Astrocyte of the spinal cord (primary cell): ENCODE results near the gene FKBP10.
"Not testable (repeated sequence)": the region's sequence is repeated elsewhere in the genome, so short reads cannot be mapped to it uniquely, and the experiment has no call there.

Source experiments
- DNase-seq: peaks from one replicate; pipeline ENCODE4 v3.0.0; 2011; ENCODE audit warnings: low read depth, low spot score
- H3K4me3 ChIP-seq: 2 replicates; pipeline ENCODE4 v1.5.1; 2011; ENCODE audit warnings: low read depth, mild to moderate bottlenecking, low read length, moderate library complexity
- in situ Hi-C: cut with HindIII; loops from 2 replicates; pipeline ENCODE4 v1.10.0; 2017; ENCODE audit warnings: low sequenced_read_pairs
- TF ChIP-seq, protein P1 (sequence below): IDR thresholded peaks from 2 replicates; pipeline ENCODE4 v1.5.1; 2012; ENCODE audit warnings: low read depth, mild to moderate bottlenecking, low read length, inconsistent platforms

Gene FKBP10

DNA sequence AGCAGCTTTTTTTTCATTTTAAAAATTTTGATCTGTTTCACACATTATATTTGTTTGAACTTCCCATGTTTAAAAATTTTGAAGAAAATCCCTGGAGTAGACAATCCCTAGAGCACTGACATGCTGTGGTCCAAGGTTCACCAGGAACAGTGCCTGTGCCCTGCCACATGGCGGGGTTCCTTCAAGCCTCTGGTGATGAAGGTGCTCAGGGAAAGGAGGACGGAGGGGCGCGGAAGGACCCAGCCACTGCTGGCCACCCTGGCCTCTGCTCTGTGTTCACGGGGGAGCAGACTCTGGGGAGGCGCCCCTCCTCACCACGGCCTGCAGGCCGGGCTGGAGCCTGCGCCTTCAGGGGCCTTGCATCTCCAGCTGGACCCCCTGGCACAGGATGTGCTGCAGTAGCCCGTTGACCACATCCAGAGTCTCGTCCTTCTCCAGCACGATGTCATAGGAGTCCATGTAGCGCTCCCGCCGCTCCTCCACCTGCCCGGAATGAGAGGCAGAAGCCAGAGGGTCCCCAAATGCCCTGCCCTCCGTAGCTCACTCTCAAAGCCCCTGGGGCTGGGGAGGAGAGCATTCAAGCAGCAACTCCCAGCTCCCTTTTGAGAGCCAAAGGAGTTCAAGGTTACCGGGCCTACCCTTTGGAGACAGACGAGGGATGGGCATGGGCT, 12.5 kb downstream of the FKBP10 start:
- TF ChIP-seq, protein P1, sequence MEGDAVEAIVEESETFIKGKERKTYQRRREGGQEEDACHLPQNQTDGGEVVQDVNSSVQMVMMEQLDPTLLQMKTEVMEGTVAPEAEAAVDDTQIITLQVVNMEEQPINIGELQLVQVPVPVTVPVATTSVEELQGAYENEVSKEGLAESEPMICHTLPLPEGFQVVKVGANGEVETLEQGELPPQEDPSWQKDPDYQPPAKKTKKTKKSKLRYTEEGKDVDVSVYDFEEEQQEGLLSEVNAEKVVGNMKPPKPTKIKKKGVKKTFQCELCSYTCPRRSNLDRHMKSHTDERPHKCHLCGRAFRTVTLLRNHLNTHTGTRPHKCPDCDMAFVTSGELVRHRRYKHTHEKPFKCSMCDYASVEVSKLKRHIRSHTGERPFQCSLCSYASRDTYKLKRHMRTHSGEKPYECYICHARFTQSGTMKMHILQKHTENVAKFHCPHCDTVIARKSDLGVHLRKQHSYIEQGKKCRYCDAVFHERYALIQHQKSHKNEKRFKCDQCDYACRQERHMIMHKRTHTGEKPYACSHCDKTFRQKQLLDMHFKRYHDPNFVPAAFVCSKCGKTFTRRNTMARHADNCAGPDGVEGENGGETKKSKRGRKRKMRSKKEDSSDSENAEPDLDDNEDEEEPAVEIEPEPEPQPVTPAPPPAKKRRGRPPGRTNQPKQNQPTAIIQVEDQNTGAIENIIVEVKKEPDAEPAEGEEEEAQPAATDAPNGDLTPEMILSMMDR, result no peak
- in situ Hi-C loops, result no loop called here
- H3K4me3 ChIP-seq, result no peak overlapping the region
- no peak for DNase-seq

DNA sequence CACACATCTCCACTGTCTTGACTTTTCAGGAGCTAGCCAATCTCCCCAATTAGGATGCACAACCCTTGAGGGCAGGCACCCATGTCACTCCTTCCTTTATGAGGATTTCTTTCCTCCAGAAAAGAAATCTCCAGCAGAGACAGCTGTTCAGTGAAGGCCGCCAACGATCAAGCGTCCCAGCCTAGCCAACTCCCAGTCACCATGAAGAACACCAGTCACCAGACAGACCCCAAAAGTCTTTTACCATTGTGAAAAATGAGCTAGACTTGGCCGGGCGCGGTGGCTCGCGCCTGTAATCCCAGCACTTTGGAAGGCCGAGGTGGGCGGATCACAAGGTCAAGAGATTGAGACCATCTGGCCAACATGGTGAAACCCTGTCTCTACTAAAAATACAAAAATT, 17.2 kb downstream of the FKBP10 start:
- in situ Hi-C loops, H3K4me3 ChIP-seq, DNase-seq: not testable (repeated sequence)

DNA sequence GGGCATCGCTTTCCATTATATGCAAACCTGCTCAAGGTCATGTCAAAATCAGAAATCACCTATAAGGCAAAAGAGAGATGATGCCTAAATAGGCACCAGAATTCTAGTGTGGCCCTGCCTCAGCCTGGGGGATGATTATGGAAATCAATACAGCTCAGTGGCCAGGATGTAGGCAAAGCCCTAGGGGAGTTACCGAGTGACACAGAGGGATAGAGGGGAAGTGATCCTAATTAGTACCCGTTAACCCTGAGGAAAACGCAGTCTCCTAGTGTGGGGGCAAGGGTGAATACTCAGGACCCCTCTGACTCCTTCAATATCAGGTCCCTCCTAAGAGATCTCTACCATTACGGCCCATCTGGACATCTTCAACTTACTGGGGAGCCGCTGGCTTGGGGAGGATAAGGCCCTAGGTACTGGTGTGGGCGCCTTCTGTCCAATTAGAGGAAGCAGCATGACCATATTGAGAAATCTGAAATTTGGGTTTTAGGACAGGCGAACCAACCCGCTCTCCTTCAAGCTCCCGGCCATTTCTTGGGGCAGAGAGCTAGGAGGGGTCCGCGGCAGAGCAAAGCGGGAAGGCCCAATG, 22.5 kb downstream of the FKBP10 start:
- in situ Hi-C loops, result no loop called here
- DNase-seq, result no peak

DNA sequence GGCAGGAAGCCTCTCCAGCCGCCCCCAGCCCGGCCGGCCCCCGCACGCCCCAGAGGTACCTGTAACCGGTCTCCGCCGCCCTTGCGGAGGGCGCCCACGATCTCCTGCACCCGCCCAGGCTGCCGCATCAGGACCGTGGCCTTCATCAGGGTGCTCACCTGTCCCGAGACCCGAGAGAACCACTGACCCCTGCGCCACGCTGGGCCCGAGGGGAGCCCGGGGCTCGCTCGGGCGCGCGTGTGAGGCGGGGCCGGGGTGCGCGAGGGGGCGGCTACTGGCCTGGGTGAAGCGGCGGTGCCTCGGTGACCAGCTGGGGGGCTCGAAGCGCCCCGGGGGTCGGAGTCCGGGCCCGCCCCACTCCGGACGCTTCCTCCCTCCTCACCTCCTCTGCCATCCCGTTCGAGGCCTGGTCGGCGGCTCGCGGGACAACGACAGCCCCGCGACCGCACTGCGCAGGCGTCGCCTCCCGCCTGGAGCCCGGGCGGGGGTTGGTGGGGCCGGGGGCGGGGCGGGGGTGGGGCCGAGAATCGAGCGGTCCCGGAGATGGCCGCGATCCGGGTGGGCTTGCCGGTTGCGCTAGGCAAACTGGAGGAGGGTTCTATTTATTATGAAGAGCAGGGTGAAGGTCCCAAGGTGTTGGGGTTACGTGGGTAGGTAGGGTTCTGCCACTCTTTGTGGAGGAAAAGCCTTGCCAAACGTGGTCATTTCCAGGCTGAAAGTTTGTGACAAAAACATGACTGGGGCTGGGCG, 23.2 kb downstream of the FKBP10 start, which contains the start of gene NT5C3B:
NT5C3B (minus strand) TSS at position 433 of the 750 bp plus-strand sequence; CDS start at position 394, 39 bp downstream.
- peak within 1 kb of the TSS; percentile 66 for H3K4me3 ChIP-seq
- in situ Hi-C loops, result no loop called here
- TF ChIP-seq, protein P1, result no peak
- peak; percentile 17 for DNase-seq

More for the DNA sequence above, 22.5 kb downstream of the FKBP10 start:
- H3K4me3 ChIP-seq, result peak overlapping the region; percentile 66
- TF ChIP-seq, protein P1, result no peak

DNA sequence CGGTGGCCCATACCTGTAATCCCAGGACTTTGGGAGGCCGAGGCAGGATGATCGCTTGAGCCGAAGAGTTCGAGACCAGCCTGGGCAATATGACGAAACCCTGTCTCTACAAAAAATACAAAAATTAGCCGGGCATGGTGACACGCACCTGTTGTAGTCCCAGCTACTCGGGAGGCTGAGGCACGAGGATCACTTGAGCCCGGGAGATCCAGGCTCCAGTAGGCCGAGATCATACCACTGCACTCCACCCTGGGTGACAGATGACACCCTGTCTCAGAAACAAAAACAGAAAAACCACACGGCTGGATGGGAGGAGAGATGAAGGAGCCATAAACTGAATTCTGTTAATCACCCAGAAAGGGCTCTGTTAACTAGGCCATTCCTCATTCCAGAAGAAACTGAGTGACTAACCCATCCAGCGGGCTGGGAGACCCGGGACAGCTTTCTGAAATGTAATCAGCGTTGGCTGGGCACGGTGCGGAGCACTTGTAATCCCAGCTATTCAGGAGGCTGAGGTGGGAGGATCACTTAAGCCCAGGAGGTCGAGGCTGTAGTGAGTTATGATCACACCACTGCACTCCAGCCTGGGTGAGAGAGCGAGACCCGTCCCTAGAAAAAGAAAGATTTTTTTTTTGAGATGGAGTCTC, 23.9 kb downstream of the FKBP10 start:
- no peak for DNase-seq
- peak overlapping the region; percentile 66 for H3K4me3 ChIP-seq
- TF ChIP-seq, protein P1, result no peak
- in situ Hi-C loops, result no loop called here

DNA sequence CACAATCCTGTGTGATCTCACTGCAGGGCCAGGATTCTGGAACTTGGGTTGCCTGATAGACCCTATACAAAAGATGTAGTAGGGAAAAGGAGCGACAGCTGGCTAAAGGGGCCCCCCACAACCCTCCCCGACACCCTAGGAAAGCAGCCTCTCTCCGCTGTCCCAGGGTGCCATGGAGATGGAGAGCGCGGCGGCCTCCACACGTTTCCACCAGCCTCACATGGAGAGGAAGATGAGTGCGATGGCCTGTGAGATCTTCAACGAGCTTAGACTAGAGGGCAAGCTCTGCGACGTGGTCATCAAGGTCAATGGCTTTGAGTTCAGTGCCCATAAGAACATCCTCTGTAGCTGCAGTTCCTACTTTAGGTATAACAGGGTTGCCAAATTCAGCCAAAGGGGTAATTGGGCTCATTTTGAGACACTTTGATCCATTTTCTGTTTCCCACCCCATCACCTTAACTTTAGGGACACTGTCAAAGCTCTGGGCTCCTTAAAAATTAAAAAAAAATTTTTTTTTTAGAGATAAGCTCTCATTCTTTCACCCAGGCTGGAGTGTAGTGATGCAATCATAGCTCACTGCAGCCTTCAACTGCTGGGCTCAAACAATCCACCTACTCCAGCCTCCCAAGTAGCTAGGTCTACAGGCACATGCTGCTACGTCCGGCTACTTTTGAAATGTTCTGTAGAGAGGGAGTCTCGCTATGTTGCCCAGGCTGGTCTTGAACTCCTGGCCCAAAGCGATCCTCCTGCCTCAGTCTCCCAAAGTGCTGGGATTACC, 25.1 kb downstream of the FKBP10 start, which contains the start of gene KLHL10:
KLHL10 (plus strand) TSS at position 65 of the 778 bp plus-strand sequence; CDS start at position 173, 108 bp downstream.
- TF ChIP-seq, protein P1, result no peak
- DNase-seq, result no peak
- H3K4me3 ChIP-seq, result no peak within 1 kb of the TSS
- in situ Hi-C loops, result no loop called here

DNA sequence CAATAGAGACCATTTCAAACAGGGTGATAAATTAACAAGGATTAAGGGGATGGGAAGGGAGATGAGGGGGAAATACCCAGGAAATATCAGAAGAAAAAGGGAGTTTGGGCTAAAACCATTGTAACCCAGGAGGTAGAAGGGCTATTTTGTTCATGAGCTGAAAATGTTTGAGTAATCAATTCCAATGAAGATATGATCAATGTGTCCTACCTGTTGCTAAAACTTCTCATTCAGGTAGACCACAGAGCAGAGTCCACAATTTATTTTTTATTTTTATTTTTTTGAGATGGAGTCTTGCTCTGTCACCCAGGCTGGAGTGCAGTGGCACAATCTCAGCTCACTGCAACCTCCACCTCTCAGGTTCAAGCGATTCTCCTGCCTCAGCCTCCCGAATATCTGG, 26.6 kb downstream of the FKBP10 start:
- DNase-seq, in situ Hi-C loops, H3K4me3 ChIP-seq: not testable (repeated sequence)

DNA sequence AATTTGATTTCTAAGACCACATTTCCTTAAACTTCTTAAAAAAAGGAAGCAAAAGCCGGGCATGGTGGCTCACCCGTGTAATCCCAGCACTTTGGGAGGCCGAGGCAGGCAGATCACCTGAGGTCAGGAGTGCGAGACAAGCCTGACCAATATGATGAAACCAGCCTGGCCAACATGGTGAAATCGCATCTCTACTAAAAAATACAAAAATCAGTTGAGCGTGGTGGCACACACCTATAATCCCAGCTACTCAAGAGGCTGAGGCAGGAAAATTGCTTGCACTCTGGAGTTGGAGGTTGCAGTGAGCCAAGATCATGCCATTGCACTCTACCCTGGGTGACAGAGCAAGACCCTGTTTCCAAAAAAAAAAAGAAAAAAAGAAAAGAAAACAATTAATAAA, 28.0 kb downstream of the FKBP10 start:
- in situ Hi-C loops, DNase-seq, H3K4me3 ChIP-seq: not testable (repeated sequence)
